Omental fat pad (tissue), 4 donors: ENCODE data around the gene TOLLIP. TPM values are rescaled to one million over a fixed set of nuclear protein-coding genes. Genes with fewer than 3 reads are reported as not detected.

Experiments used
- ATAC-seq: fragments of 150-250 bp; one replicate; pipeline ENCODE4 v1.9.1; 2016; ENCODE audit warnings: mild to moderate bottlenecking, moderate library complexity; ENCODE audit not compliant: low FRiP score
- DNase-seq: peaks from one replicate; pipeline ENCODE4 v3.0.0-alpha.2; 2019; ENCODE audit warnings: low spot score
- small RNA-seq: library from RNA; depleted of rRNA; stranded (forward); fragments of <200 nt; gene quantifications from one replicate; pipeline ENCODE3, GENCODE V24; 2016
- total RNA-seq, 4 donors: library from RNA; depleted of rRNA; stranded (reverse); fragments of >200 nt; gene quantifications; one replicate each; pipeline ENCODE4 v1.1.0, GENCODE V29; 2016
- TF ChIP-seq, protein P1 (sequence below), 3 donors: fragments of 450-650 bp; IDR thresholded peaks; one replicate each; pipeline ENCODE4 v1.5.1; 2016 to 2017; ENCODE audit warnings: antibody characterized with exemption in 3 of 3, mild to moderate bottlenecking in 3 of 3, moderate library complexity in 2 of 3

The TOLLIP gene
- total RNA-seq, 4 donors from 2014 or later, result 33.6 to 52.8 (median 39.9) TPM

DNA sequence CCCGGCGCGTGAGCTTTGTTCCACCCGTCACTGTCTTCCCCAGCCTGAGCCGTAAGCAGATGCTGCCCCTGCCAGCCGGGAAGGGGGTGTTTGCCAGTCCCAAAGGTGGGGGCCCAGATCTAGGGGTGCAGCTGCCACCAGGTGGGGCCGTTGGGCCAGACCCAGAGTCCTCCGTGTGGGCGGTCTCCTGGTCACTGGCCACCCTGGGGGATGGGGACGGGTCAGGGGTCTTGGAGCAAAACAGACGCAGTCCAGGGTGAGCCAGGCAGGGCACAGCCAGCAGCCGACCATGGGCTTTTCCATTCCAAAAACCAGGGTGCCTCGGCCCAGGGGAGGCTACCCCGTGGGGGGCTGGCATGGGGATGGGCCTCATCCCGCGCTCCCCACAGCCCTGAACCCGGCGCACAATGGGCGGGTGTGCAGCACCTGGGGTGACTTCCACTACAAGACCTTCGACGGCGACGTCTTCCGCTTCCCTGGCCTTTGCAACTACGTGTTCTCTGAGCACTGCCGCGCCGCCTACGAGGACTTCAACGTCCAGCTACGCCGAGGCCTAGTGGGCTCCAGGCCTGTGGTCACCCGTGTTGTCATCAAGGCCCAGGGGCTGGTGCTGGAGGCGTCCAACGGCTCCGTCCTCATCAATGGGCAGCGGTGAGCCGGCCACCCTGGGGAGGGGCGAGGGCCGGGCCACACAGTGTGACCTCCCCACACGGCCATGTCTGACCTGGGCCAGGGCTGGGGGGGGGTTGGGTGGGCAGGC is 83.0 kb downstream of the TOLLIP start:
- DNase-seq (no peak), ATAC-seq (no peak)
- TF ChIP-seq, protein P1, sequence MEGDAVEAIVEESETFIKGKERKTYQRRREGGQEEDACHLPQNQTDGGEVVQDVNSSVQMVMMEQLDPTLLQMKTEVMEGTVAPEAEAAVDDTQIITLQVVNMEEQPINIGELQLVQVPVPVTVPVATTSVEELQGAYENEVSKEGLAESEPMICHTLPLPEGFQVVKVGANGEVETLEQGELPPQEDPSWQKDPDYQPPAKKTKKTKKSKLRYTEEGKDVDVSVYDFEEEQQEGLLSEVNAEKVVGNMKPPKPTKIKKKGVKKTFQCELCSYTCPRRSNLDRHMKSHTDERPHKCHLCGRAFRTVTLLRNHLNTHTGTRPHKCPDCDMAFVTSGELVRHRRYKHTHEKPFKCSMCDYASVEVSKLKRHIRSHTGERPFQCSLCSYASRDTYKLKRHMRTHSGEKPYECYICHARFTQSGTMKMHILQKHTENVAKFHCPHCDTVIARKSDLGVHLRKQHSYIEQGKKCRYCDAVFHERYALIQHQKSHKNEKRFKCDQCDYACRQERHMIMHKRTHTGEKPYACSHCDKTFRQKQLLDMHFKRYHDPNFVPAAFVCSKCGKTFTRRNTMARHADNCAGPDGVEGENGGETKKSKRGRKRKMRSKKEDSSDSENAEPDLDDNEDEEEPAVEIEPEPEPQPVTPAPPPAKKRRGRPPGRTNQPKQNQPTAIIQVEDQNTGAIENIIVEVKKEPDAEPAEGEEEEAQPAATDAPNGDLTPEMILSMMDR (IDR thresholded peaks at IDR 0.05), result no peak

DNA sequence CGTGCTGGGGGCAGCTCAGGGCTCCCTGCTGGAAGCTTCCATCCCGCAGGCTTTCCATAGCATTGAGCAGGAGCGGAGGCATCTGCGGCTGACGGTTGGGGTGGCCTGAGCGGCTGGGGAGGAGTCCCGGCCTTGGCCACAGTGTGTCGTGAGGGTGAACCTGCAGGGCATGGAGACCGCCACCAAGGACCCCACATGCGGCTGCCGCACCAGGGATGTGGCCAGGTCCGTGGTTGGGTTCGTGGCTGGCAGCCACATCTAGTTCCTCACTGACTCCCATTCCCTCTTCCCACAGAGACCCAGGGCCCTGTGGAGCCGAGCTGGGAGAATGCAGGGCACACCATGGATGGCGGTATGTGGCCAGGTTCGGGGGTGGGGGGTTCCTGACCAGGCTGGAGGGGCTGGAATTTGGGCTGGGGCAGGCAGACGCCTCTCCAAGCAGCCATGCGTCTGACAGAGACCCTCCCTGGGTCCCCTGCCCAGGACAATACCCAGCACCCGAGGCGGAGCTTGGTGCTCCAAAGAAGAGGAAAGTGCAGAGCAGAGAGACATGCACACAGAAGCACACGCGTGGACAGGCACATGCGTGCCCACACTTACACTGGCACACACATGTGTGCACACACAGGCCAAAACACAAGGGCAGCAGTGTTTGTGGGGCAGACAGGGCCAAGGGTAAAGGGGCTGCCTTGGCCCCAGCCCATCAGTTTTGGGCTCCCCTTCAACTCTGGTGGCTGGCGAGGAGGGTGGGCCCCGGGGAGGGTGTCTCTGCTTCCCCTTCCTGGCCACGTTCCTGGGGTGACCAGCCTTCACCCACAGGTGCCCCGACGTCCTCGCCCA is 83.8 kb downstream of the TOLLIP start:
- TF ChIP-seq, protein P1 (IDR thresholded peaks at IDR 0.05), result no peak
- ATAC-seq (no peak), DNase-seq (no peak)

DNA sequence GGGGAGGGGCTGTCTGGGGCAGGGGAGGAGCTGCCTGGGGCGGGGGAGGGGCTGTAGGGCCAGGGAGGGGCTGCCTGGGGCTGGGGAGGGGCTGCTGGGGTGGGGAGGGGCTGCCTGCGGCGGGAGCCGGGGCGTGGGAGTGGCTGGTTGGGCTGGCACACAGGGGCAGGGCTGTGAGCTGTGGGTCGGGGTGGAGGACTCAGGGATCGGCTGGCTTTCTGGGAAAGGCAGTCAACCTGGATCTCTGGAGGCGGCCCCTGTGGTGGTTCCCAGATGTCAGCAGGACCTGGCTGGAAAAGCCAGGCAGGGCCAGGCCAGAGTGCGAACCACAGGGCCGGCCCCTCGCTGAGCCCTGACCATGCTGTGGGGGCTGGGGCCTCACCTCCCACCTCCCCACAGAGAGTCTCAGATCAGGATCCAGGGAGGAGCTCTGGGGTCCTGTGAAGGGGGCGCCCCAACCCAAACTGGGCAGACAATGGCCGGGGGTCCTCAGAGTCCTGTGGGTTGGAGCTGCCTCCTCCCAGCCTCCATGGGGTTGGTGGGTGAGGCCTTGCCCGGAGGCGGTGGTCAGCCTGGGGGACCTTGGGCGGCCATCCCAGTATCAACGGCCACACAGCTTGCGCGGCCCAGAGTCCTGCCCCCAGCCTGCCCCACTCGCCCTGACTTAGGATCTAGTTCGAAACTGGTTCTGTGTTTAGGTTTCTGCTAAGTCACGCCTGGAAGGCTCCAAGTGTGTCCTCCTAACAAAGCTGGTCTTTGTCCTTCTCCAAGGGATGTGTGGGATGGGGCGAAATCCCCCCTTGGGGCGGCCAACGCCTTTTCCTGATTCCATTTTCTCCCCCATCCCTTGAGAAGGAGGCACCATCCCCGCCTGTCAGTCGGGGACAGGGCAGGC is 84.7 kb downstream of the TOLLIP start:
- TF ChIP-seq, protein P1 (IDR thresholded peaks at IDR 0.05), result no peak
- DNase-seq, result no peak
- ATAC-seq, result no peak

Small RNA genes lying within 50 kb of the gene (small RNA-seq; reads per million reads assigned to genes)
- gene MIR6744, result not detected

Other genes with a start within 250 kb of the TOLLIP start
- gene MUC2, start 234.8 kb downstream of the TOLLIP start, total RNA-seq, result not detected
- not detected for gene MUC5AC, start 151.7 kb downstream of the TOLLIP start, total RNA-seq
- under 1 TPM in 1 of 4 donors, not detected in 3; 0.44 TPM for gene MUC5B, start 86.6 kb downstream of the TOLLIP start, total RNA-seq
- gene BRSK2, start 80.3 kb upstream of the TOLLIP start, total RNA-seq, result 1 to 10 TPM in 1 of 4 donors, under 1 TPM in 2, not detected in 1; 0.72 to 1.6 (median 0.82) TPM
- 10 to 100 TPM; 27.3 to 64.9 (median 34.1) TPM for gene MOB2, start 177.1 kb upstream of the TOLLIP start, total RNA-seq